Measurements from ENCODE around the gene NMT1.
A peak's percentile ranks its signal among the peaks of the same experiment; 100 is the strongest.
"Not testable (repeated sequence)": the region's sequence is repeated elsewhere in the genome, so short reads cannot be mapped to it uniquely, and the experiment has no call there.

The NMT1 gene

DNA sequence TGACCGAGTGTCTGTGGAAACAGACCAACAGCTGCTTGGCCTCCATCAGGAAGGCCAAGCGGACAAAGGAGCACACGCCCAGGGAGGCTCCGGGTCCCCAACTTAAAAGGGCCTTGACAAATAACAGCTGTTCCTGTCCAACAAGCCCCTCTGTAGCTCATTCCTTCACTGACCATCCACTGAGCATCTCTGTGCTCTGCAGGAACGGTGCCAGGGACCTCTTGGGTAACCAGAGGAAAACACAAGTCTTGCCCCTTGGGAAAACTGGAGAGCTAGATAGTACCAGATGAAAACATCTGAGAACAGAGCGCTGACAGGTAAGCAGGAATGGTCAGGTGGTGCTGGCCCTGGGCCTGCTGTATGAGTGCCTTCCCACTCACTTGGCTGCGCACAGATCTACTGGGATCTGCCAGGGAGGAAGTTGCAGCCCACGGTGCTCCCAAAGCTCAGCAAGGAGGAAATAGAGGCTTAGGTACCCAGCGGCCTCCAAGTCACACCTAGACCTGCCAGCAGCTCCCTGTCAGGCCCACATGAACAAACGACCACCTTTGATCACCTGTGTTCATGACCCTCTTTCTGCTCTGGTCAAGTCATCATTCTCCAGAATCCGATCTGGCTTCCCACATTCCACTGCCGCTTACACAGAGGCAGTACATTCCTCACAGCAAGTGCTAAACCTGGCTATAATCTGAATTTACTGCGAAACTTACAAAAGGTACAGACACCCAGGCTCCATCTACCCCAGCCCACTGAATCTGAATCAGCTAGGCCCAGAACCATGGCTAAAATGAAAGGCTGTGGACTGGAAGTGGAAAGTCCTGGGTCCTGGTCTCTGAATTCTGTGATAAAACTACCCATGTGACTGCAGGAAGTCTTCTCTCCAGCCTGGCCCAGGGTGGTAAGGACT, 22.1 kb upstream of the NMT1 start:
- DNase-seq: no peak

DNA sequence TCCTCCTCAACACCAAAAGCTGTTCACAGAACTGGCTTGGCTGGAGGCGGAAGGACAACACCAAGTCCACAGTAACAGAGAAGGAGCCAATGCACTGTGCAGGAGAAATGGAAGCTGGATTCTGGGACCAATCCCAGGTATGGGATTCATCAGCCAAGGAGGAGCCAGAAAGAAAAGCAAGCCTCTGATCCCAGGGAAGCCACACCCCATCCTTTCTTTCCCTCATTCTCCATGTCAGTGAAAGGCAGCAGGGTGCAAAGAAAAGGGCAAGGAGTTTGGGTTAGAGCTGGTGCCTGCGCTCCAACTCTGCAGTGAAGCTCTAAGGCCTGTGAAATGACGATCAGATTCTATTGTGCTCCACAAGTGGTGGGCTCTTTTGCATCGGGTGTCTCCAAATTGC, 20.7 kb upstream of the NMT1 start:
- no peak for DNase-seq

DNA sequence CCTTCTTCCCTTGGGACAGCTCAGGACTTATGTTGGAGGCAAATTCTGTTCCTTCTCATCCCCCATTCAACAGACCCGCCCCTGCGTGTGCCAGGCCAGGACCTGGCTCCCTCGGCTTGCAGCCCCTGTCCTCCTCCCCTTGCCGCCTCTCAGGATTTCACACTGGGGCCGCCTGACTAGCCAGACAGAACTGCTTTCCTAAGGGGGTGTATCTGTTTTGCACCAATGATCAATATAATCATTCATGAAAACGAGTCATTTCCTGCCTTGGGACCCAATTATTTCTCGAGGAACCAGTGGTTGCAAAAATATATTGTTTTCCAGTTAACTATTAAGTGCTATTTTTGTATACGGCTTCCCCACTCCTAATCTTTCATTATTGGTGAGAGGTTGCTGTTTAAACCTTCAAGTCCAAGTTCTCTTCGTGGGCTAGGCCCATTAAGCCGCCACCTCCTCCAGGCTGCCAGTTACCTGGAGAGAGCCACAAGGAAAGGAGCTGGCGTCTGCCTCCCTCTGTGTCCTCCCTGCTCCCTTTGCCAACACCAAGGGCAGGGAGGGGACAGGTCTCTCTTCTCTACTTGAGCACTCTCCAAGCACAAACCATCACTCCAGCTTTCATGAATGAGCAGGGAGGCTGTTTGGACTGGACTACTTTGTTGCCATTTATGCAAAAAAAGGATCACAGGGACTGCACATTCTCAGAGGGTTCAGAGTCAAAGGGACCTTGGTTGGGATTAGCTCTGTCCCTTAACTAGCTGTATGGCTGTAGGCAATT, 18.6 kb upstream of the NMT1 start:
- DNase-seq: no peak

DNA sequence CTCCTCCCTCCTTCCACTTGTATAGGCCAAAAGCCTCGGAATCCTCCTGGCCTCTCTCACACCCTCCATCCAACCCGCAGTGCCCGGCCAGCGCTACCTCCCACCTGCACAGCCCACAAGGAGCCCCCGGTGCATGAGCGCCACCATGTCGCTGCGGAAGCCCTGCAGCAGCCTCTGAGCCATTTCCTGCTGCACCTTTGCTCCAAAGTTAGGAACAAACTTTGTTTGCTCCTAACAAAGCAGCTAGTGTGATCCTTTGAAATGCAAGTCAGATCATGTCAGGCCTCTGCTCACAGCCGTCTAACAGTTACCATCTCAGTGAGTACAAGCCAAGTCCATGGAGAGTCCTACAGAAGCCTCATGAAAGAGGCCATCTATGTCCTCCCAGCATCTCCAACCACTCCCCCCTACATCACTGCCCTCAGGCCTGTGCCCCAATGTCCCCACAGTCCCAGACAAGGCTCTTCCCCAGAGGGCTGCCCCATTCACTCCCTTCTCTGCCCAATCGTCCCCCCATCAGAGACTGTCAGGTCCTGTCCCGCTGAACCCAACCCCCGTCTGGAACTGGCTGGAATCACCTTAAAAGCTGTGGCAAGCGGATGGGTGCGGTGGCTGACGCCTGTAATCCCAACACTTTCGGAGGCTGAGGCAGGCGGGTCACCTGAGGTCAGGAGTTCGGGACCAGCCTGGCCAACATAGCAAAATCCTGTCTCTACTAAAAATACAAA, 17.1 kb upstream of the NMT1 start:
- DNase-seq: no peak

DNA sequence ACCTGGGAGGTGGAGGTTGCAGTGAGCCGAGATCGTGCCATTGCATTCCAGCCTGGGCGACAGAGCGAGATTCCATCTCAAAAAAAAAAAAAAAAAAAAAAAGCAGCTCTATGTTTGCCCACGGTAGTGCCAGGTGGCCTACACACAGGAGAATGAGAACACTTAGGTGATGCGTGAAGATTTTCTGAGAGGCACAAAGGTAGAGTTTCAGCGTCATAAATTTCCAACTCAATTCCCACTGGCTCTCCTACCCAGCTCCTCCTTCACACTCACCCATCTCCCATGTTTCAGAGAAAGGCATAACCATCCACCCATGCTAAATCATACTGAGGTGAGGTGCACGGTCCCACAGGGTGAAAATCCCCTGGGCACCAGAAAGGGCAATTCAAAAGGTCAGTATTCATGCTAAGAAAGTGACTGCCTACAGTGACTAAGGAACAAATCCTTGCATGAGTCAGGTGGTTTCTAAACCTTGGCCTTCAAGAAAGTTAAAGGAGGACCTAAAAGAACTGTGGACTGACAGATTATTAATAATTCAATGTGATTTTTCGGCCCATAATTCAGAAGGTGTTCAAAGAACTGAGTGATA, 14.5 kb upstream of the NMT1 start:
- DNase-seq: no peak

DNA sequence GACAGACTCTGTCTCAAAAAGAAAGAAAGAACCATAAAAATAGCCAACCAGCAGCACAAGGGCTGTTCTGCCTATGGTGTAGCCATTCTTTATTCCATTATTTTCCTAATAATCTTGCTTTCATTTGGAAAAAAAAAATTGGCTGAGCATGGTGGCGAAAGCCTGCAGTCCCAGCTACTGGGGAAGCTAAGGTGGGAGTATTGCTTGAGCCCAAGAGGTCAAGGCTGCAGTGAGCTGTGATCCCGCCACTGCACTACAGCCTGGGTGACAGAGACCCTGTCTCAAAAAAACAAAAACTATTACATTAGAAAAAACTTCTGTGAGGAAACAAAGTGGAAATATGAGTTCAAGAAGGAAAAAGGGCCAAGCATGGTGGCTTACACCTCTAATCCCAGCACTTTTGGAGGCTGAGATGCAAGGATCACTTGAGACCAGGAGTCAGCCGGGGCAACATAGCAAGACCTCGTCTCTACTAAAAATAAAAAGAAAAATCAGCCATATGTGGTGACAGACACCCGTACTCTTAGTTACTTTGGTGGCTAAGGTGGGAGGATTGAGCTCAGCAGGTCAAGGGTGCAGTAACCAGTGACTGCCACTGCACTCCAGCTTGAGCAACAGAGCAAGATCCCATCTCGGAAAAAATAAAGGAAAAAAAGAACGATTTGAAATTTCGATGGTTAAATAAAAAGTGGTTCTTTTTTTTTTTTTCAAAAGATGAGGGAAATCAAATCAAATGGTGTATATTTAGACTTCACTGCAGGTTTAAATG, 12.1 kb upstream of the NMT1 start:
- DNase-seq: no peak

DNA sequence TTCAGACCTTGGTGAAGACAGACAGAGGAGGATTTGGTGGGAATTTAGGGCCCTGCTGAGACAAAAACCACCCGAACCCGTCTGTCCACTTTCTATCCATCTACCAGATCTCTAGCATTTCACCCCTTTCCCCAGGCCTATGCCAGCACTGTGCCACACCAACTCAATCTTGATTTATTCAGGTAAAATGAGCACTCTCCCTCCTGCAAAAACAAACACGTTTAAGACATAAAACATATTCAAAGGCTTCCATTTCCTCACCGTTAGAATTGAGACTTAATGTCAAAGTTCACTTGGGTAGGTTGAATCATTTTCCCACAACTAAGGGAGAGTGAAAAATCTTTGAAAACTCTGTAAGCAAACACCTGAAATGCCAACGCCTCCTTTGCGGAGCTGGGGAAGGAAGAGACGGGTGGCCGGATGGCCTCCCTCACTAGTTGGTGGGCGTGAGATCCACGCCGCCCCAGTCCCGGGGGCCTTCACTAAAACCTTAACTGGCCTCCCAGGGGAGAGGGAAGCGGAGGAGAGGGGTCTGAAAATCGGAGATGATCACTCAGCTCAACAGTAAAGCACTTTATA, 10.5 kb upstream of the NMT1 start:
- peak; percentile 32 for DNase-seq

DNA sequence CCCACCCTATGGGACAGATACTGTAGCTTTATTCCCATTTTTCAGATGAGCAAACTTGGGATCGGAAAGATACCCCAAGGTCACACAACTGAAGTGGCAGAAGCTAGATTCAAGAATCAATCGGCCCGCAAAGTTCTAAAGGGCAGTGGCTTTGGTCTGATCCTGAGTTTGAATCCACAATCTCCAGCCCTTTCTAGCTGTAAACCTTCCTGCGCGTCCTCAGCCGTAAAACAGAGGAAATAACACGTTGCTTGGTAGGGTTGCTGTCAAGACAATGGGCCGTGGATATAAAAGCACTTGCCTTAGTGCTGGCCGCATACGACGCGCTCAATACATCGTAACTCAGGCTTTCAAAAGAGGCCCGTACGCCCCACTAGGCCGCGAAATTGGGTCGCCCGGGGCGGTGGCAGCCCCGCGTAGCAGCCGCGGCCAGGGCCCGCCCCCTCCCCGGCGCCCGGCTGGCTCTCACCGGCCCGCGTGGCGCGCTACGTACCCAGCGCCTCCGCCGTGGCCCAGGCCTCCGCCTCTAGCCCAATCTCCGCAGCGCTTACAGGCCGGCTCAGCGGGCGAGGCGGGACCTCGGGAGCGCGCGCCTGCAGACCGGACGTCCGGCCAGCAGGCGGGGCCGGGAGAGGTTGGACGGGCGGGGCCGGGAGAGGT, 9.9 kb upstream of the NMT1 start, which contains the start of gene DCAKD:
DCAKD (minus strand) TSS at position 573 of the 660 bp plus-strand sequence. CDS start 16,747 bp downstream, outside the sequence.
- DNase-seq: peak; percentile 94

DNA sequence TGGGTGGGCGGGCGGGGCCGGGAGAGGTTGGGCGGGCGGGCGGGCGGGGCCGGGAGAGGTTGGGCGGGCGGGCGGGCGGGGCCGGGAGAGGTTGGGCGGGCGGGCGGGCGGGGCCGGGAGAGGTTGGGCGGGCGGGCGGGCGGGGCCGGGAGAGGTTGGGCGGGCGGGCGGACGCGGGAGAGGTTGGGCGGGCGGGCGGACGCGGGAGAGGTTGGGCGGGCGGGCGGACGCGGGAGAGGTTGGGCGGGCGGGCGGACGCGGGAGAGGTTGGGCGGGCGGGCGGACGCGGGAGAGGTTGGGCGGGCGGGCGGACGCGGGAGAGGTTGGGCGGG, 9.4 kb upstream of the NMT1 start:
- DNase-seq: not testable (repeated sequence)

DNA sequence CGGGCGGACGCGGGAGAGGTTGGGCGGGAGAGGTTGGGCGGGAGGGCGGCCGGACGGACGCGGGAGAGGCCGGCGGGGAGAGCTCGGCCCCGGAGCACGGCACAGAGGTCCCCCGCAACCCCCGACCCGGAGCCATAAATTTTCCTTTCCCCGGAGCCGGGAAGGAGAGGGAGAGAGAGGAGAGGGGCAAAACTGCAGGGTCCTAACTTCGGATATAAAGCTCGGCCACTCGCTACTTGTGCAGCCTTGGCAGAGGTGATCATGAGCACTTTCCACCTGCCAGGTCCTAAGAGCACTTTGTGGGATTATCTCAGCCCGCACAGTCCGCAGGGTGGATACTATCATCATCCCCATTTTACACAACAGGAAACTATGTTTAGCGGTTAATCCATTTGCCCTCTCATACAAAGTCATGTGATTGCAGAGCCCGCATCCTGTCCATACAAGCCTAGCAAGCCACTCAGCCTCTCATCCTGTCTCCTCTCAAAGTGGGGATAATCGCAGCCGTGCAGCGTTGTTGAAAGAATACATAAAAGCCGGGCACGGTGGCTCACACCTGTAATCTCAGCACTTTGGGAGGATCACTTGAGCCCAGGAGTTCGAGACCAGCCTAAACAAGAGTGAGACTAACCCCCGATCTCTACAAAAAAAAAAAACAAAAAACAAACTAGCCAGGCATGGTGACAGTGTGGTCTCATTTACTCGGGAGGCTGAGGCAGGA, 8.9 kb upstream of the NMT1 start:
- peak; percentile 49 for DNase-seq

DNA sequence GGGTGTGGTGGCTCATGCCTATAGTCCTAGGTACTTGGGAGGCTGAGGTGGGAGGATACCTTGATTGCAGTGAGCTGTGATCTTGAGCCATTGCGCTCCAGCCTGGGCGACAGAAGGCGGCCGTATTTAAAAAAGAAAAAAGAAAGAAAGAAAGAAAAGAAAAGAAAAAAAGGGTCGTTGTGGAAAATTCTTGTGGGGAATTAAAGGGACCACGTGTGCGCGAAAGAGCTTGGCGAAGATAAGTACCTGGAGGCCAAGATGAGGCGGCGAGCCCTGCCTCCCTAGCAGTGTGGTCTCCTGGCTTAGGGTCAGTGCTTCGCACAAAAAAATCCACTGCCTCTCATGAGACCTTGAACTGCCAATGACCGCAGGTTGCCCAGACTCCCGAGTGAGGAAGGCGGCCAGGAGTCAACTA, 728 bp upstream of the NMT1 start:
- DNase-seq: no peak

DNA sequence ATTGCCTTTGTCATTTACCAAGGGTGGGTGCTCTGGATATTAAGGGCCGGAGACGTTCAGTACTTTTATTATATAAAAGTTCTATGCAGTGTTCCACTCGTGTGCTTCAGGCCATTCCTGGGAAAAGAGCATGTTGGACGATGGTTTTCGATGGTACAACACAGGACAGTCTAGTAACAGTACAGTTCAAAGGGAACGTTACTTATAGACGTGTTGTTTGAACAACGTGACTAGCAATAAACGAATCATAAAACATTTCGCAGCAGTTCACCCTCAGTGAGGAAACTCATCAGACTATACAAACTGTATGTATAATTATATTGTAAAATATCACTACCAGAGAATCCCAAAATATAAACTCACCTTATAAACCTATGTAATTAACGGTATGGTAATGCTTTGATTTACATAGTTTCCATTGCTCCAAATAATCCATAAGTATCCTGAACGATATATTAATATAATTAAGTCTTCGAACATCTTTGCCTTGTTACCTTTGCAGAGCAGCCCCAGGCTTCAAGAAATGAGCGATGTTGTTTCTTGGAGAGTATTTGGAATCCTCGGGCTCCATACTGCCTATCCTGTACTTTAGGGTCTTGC, 589 bp downstream of the NMT1 start:
- no peak for DNase-seq

DNA sequence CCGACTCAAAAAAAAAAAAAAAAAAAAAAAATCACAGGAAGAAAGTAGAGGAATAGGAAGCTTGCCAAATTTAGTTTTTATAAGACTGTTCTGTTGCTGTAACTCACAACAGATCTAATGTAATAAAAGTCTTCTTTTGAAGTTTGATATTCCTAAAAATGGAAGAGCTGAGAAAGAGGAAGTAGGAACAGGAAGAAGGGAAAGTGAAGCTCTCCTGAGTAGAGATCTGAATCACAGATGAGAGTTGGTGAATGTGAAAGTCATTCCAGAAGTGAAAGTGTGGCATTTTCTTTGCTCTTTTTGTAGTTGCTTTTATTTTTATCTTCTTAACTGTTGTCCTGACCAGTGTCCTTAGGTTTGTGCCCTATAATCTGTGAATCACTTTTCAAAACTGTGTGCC, 2.1 kb downstream of the NMT1 start:
- no peak for DNase-seq

DNA sequence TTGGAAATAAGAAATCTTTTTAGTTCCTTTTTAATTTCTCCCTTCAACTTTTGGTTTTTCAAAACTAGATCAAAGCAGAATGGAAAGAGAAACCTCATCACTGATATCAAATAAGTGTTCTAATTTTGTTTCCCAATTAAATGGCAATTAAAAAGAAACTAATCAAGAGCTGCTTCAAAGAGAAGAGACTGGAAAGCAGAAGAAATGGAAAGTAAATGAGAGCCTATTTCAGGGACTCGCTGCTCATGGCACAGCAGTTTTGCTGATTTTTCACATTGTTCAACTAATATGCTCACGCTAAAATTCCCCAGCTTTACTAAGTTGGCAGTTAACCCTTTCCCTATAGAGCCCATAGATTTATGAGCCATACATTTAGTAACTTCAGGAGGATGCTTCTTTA, 6.5 kb downstream of the NMT1 start:
- DNase-seq: no peak

DNA sequence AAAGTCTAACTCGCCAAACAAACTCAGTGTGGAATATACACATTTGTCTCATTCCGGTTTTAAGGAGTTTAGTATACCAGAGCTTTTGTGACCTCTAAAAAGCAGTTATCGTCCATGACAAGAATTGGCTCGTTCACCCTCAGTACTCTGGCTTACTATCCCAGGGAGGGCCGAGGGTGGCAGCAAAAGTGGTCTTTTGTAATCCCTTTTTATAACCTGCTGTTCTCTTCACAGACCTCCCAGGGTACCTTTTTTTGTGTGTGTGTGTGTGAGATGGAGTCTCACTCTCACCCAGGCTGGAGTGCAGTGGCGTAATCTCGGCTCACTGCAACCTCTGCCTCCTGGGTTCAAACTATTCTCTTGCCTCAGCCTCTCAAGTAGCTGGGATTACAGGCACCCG, 8.9 kb downstream of the NMT1 start:
- DNase-seq: no peak

DNA sequence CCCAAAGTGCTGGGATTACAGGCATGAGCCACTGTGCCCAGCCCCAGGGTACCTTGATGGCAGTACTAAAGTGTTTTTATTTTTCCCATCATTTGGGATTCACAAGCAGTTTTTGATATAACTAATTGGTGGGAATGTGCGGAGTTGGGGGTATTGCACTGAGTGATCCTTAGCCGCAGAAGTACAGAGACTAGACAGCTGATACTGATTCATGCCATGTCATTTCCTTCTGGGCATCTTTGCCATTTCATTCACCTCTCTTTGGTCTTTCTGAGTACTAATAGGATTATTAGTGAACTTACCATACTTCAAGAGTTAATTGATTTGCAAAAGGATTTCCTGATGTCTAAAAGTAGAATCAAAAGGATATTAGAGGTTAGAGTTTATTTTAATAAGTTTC, 9.7 kb downstream of the NMT1 start:
- no peak for DNase-seq

DNA sequence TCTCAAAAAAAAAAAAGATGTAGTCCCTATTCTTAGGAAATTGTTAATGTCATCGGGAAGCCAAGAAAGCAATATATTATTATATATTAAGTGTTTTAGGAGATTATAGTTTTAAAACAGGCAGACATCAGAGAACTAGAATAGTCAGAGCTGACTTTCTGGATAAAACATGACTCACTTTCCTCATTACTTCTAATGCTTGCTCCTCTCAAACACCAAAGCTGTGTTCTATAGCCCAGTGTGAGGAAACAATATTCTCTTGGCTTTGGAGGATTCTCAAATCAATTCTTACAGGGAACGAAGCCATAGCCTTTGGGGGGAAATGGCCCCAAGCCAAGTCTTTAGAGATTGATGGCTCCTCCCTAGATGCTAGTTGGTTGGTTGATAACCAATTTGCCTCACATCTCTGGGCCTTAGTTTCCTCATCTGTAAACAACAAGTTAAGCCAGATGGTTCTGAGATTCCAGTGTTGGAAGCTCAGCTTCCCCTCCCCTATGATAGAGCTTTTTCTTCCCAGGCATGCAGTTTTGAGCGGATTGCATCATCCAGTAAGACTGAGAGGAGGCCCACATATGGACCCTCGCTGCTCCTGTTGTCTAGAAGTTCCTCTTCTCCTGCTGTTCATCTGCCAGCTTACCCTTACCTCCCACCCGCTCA, 12.4 kb downstream of the NMT1 start:
- DNase-seq: no peak

DNA sequence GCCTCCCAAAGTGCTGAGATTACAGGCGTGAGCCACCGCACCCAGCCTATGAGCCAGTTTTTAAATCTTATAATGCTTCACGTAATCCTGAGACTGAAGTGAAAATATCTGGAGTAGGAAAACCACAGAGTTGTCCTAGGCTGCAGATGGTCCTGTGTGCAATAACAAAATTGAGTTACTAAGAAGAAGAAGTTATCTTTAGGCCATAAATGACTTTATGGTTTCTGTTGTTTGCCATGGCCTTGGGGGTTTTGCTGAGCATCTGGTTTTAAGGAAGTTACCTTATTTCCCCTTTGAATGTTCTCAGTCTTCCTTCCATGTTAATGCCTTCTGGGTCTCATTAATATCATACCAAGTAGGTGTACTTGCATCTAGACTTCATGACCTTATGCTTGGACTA, 16.5 kb downstream of the NMT1 start:
- DNase-seq: no peak

DNA sequence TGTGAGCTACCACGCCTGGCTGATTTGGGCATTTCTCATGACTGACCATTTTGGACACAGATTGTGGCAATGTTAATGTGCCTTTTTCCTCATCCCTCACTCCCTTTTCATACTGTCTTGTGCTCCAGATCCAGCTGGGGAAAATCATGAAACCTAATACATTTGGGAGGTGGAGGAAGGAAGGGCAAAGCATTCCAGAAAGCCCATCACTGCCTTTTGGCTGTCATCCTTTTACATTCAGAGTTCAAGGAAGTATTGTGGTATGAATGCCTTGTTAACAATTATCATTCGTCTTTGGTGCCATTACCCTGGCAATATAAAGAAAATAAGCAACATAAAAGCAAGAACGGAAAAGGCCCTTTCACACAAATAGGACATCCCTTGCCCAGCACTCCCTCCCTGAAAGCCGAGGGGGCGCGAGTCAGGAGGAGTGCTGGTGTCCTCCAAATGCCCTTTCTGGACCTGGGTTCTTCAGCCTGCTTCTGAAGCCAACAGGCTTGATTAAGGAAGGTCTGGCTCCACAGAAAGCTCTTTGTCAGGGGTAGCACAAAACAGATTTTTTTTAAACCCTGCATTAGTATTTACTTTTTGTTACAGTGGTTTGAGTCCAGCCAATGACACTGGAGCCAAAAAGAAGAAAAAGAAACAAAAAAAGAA, 20.1 kb downstream of the NMT1 start:
- DNase-seq: no peak
